HepG2 (cell line): ENCODE data around the gene CYP27A1. TPM values are rescaled to one million over a fixed set of nuclear protein-coding genes. Genes with fewer than 3 reads are reported as not detected.

ENCODE experiments used
- ELF1 ChIP-seq: sonication (generic); formaldehyde crosslinking; IDR thresholded peaks from 2 replicates; pipeline ENCODE4 v1.4.0; 2020; ENCODE audit warnings: missing genetic modification reagents
- HDAC2 ChIP-seq: sonication (generic); formaldehyde crosslinking; IDR thresholded peaks from 2 replicates; pipeline ENCODE4 v1.4.0; 2020; ENCODE audit warnings: missing genetic modification reagents
- HOXA9 ChIP-seq: sonication (generic); formaldehyde crosslinking; IDR thresholded peaks from 2 replicates; pipeline ENCODE4 v1.8.1; 2022; ENCODE audit warnings: missing genetic modification reagents, mild to moderate bottlenecking, moderate library complexity, borderline replicate concordance
- JUNB ChIP-seq: sonication (generic); formaldehyde crosslinking; IDR thresholded peaks from 2 replicates; pipeline ENCODE4 v1.8.0; 2022; ENCODE audit warnings: missing genetic modification reagents, mild to moderate bottlenecking, borderline replicate concordance
- KDM5A ChIP-seq: fragments of 200-600 bp; sonication (generic); IDR thresholded peaks from 2 replicates; pipeline ENCODE4 v1.7.0; 2018; ENCODE audit warnings: antibody characterized with exemption, mild to moderate bottlenecking, low read length, borderline replicate concordance
- MTA3 ChIP-seq: sonication (generic); formaldehyde crosslinking; IDR thresholded peaks from 2 replicates; pipeline ENCODE4 v1.4.0; 2020; ENCODE audit warnings: missing genetic modification reagents
- NCOA2 ChIP-seq: sonication (generic); formaldehyde crosslinking; IDR thresholded peaks from 2 replicates; pipeline ENCODE4 v1.8.0; 2022; ENCODE audit warnings: inconsistent platforms
- PHB2 ChIP-seq: fragments of 450-650 bp; IDR thresholded peaks from 2 replicates; pipeline ENCODE4 v1.6.1; 2018; ENCODE audit not compliant: partially characterized antibody
- RNF2 ChIP-seq: fragments of 450-650 bp; conservative IDR thresholded peaks from 2 replicates; pipeline ENCODE4 v1.6.1; 2016; ENCODE audit warnings: low read depth
- TP53 ChIP-seq: sonication (generic); formaldehyde crosslinking; conservative IDR thresholded peaks from 2 replicates; pipeline ENCODE4 v1.4.0; 2020; ENCODE audit warnings: missing genetic modification reagents
- ZNF251 ChIP-seq: sonication (generic); formaldehyde crosslinking; IDR thresholded peaks from 2 replicates; pipeline ENCODE4 v1.9.0; 2021; ENCODE audit warnings: mild to moderate bottlenecking, missing genetic modification reagents
- ZNF256 ChIP-seq: sonication (generic); formaldehyde crosslinking; conservative IDR thresholded peaks from 2 replicates; pipeline ENCODE4 v1.4.0; 2020; ENCODE audit warnings: missing genetic modification reagents
- ZNF260 ChIP-seq: sonication (generic); formaldehyde crosslinking; IDR thresholded peaks from 2 replicates; pipeline ENCODE4 v1.4.0; 2020; ENCODE audit warnings: missing genetic modification reagents, low read depth, mild to moderate bottlenecking, borderline replicate concordance
- ZNF296 ChIP-seq: sonication (generic); formaldehyde crosslinking; conservative IDR thresholded peaks from 2 replicates; pipeline ENCODE4 v1.5.0; 2020; ENCODE audit warnings: mild to moderate bottlenecking, missing genetic modification reagents
- ZNF703 ChIP-seq: sonication (generic); formaldehyde crosslinking; IDR thresholded peaks from 2 replicates; pipeline ENCODE4 v1.5.1; 2020; ENCODE audit warnings: missing genetic modification reagents, mild to moderate bottlenecking, moderate library complexity, borderline replicate concordance
- ZNF850 ChIP-seq: sonication (generic); formaldehyde crosslinking; conservative IDR thresholded peaks from 2 replicates; pipeline ENCODE4 v1.9.0; 2021; ENCODE audit warnings: mild to moderate bottlenecking, missing genetic modification reagents
- ZSCAN20 ChIP-seq: sonication (generic); formaldehyde crosslinking; IDR thresholded peaks from 2 replicates; pipeline ENCODE4 v1.4.0; 2020; ENCODE audit warnings: missing genetic modification reagents, mild to moderate bottlenecking, borderline replicate concordance
- polyA plus RNA-seq, 8 experiments: library from polyadenylated mRNA; depleted of rRNA in 3 of 8; stranded (reverse) in 7 of 8; unstranded in 1 of 8; fragments of >200 nt; fragmentation: Illumina TruSeq in 4 of 8; extraction: Trizol in 4 of 8; gene quantifications; 2 replicates each; pipeline versions ENCODE4 v1.2.1 to v1.2.3, GENCODE V29; 2011 to 2016; ENCODE audit warnings: low read depth in 4 of 8, missing spikeins in 1 of 8, mixed read lengths in 1 of 8; ENCODE audit not compliant: insufficient read depth in 1 of 8
- total RNA-seq, 5 experiments: library from RNA; depleted of rRNA; stranded (reverse); fragments of >200 nt; fragmentation: Illumina TruSeq; extraction: Trizol; gene quantifications; 2 replicates each; pipeline ENCODE4 v1.2.3, GENCODE V29; 2016; ENCODE audit warnings: low read depth in 1 of 5
- TF ChIP-seq, protein P1 (sequence below): sonication (generic); formaldehyde crosslinking; IDR thresholded peaks from 2 replicates; pipeline ENCODE4 v1.5.0; 2020; ENCODE audit warnings: mild to moderate bottlenecking, missing genetic modification reagents
- TF ChIP-seq, protein P2 (sequence below): sonication (generic); formaldehyde crosslinking; conservative IDR thresholded peaks from 2 replicates; pipeline ENCODE4 v1.4.0; 2020; ENCODE audit warnings: missing genetic modification reagents
- TF ChIP-seq, protein P3 (sequence below): sonication (generic); formaldehyde crosslinking; IDR thresholded peaks from 2 replicates; pipeline ENCODE4; 2020; ENCODE audit warnings: missing genetic modification reagents, mild to moderate bottlenecking, borderline replicate concordance
- TF ChIP-seq, protein P4 (sequence below): IDR thresholded peaks from 2 replicates; pipeline ENCODE4 v1.6.1; 2012; ENCODE audit warnings: low read depth, low read length, improper control_type of control experiment

CYP27A1 gene
- total and polyA plus RNA-seq, 2 of the 13 experiments (the other 11 are each of a cell fraction or from before 2014, with no cell fraction given), result 157 to 266 TPM

DNA sequence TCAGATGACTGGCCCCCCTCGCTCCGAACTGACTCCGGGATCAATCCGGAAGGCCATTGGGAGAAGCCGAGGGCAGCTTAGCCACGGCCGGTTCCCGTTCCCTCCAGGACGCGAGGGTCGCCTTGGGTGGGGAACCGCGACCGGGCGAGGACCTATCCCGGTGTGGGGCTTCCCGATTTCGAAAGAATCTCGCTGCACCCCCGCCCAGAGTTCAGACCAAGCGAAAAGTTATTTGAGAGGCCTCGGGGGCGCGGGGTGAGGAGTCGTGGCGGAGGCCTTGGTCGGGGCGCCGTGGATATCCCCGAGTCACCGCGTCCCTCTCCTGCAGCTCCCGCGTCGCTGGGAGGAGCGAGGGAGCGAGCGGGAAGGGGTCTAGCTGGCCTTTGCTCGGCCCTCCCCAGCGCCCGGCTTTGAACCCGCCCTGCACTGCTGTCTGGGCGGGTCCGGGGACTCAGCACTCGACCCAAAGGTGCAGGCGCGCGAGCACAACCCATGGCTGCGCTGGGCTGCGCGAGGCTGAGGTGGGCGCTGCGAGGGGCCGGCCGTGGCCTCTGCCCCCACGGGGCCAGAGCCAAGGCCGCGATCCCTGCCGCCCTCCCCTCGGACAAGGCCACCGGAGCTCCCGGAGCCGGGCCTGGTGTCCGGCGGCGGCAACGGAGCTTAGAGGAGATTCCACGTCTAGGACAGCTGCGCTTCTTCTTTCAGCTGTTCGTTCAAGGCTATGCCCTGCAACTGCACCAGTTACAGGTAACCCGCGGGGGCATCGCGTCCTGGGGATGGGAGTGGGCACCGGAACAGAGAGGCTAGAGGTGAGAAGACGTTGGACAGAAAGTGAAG, at the start of gene CYP27A1 (continued):
- TF ChIP-seq ELF1 (CRISPR knock-in tag), result 0 out of 2 replicates have a peak, but pooled peaks have one; percentile 16
- TF ChIP-seq ZNF260 (CRISPR knock-in tag), result 0 out of 2 replicates have a peak, but pooled peaks have one; percentile 42
- peak; percentile 97; the same call in 1 of the 2 replicates for TF ChIP-seq HOXA9
- peak; percentile 65; the same call in 1 of the 2 replicates for TF ChIP-seq KDM5A
- TF ChIP-seq, protein P1, sequence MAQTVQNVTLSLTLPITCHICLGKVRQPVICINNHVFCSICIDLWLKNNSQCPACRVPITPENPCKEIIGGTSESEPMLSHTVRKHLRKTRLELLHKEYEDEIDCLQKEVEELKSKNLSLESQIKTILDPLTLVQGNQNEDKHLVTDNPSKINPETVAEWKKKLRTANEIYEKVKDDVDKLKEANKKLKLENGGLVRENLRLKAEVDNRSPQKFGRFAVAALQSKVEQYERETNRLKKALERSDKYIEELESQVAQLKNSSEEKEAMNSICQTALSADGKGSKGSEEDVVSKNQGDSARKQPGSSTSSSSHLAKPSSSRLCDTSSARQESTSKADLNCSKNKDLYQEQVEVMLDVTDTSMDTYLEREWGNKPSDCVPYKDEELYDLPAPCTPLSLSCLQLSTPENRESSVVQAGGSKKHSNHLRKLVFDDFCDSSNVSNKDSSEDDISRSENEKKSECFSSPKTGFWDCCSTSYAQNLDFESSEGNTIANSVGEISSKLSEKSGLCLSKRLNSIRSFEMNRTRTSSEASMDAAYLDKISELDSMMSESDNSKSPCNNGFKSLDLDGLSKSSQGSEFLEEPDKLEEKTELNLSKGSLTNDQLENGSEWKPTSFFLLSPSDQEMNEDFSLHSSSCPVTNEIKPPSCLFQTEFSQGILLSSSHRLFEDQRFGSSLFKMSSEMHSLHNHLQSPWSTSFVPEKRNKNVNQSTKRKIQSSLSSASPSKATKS (CRISPR knock-in tag), result no peak
- TF ChIP-seq RNF2, result 0 out of 2 replicates have a peak, but pooled peaks have one; percentile 28
- TF ChIP-seq TP53 (CRISPR knock-in tag), result peak; percentile 82; the same call in 1 of the 2 replicates
- TF ChIP-seq JUNB, result no peak
- TF ChIP-seq MTA3 (CRISPR knock-in tag), result no peak
- peak; percentile 89; the same call in 1 of the 2 replicates for TF ChIP-seq ZNF256
- no peak for TF ChIP-seq PHB2
- TF ChIP-seq, protein P2, sequence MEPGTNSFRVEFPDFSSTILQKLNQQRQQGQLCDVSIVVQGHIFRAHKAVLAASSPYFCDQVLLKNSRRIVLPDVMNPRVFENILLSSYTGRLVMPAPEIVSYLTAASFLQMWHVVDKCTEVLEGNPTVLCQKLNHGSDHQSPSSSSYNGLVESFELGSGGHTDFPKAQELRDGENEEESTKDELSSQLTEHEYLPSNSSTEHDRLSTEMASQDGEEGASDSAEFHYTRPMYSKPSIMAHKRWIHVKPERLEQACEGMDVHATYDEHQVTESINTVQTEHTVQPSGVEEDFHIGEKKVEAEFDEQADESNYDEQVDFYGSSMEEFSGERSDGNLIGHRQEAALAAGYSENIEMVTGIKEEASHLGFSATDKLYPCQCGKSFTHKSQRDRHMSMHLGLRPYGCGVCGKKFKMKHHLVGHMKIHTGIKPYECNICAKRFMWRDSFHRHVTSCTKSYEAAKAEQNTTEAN (CRISPR knock-in tag), result peak; percentile 79
- TF ChIP-seq ZNF850 (CRISPR knock-in tag), result 0 out of 2 replicates have a peak, but pooled peaks have one; percentile 74
- peak; percentile 88 for TF ChIP-seq ZNF251 (CRISPR knock-in tag)
- peak; percentile 42; the same call in 1 of the 2 replicates for TF ChIP-seq ZNF703 (CRISPR knock-in tag)
- peak; percentile 94 for TF ChIP-seq ZSCAN20
- TF ChIP-seq, protein P3, sequence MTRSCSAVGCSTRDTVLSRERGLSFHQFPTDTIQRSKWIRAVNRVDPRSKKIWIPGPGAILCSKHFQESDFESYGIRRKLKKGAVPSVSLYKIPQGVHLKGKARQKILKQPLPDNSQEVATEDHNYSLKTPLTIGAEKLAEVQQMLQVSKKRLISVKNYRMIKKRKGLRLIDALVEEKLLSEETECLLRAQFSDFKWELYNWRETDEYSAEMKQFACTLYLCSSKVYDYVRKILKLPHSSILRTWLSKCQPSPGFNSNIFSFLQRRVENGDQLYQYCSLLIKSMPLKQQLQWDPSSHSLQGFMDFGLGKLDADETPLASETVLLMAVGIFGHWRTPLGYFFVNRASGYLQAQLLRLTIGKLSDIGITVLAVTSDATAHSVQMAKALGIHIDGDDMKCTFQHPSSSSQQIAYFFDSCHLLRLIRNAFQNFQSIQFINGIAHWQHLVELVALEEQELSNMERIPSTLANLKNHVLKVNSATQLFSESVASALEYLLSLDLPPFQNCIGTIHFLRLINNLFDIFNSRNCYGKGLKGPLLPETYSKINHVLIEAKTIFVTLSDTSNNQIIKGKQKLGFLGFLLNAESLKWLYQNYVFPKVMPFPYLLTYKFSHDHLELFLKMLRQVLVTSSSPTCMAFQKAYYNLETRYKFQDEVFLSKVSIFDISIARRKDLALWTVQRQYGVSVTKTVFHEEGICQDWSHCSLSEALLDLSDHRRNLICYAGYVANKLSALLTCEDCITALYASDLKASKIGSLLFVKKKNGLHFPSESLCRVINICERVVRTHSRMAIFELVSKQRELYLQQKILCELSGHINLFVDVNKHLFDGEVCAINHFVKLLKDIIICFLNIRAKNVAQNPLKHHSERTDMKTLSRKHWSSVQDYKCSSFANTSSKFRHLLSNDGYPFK, result peak; percentile 62; the same call in 1 of the 2 replicates
- TF ChIP-seq, protein P4, sequence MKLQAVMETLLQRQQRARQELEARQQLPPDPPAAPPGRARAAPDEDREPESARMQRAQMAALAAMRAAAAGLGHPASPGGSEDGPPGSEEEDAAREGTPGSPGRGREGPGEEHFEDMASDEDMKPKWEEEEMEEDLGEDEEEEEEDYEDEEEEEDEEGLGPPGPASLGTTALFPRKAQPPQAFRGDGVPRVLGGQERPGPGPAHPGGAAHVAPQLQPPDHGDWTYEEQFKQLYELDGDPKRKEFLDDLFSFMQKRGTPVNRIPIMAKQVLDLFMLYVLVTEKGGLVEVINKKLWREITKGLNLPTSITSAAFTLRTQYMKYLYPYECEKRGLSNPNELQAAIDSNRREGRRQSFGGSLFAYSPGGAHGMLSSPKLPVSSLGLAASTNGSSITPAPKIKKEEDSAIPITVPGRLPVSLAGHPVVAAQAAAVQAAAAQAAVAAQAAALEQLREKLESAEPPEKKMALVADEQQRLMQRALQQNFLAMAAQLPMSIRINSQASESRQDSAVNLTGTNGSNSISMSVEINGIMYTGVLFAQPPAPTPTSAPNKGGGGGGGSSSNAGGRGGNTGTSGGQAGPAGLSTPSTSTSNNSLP, result no peak; the same call in 1 of the 2 replicates
- TF ChIP-seq NCOA2 (CRISPR knock-in tag), result peak; percentile 65
- peak; percentile 21; the same call in 1 of the 2 replicates for TF ChIP-seq ZNF296 (CRISPR knock-in tag)
- TF ChIP-seq HDAC2 (CRISPR knock-in tag), result peak; percentile 40
